ENCODE data around the gene LIG1.

The LIG1 gene

GRCh38 chr19:48113190-48113917 is 56.8 kb downstream of the LIG1 start:
- H3K9ac ChIP-seq (ENCODE audit: low read length in 5 of 5): no peak overlapping the region
- H3K9me3 ChIP-seq (ENCODE audit: control insufficient read depth in 5 of 5, low read length in 5 of 5): no peaks in the 10 kb centered on the region
- no peaks in the 10 kb centered on the region for H3K27me3 ChIP-seq (ENCODE audit: control insufficient read depth in 5 of 5, insufficient read depth in 4 of 5, low read length in 5 of 5)
- H3K36me3 ChIP-seq (ENCODE audit: control insufficient read depth in 5 of 5, insufficient read depth in 5 of 5, low read length in 5 of 5): peaks cover 0 to 7% (median 0%) of the 10 kb centered on the region in 5 donors
- H3K27ac ChIP-seq (ENCODE audit: low read depth, low read length): no peak overlapping the region
- H3K4me1 ChIP-seq (ENCODE audit: control insufficient read depth in 5 of 5, insufficient read depth in 5 of 5, low read length in 5 of 5): peaks cover 0 to 18% (median 11%) of the 10 kb centered on the region in 5 donors
- H3K4me3 ChIP-seq (ENCODE audit: low read depth in 1 of 5, low read length in 5 of 5): no peak overlapping the region

DNA sequence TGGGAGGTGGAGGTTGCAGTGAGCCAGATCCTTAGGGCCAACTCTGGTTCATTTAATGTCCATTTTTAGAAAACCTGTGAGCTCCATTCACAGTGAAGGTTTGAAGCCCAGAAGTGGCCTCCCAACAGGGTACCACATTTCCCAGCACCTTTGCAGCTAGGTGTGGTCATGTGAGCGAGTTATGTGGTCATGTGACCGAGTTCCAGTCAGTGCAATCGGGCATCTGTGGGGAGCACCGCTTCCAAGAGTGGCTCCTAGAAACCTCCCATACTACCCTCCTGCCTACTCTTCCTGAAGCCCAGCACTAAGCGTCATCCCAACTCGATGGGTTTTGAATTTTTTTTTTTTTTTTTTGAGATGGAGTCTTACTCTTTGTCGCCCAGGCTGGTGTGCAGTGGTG is 58.9 kb downstream of the LIG1 start:
- no peaks in the 10 kb centered on the region for H3K9me3 ChIP-seq (ENCODE audit: control insufficient read depth in 5 of 5, low read length in 5 of 5)
- peak overlapping the region; percentile 96 for H3K27ac ChIP-seq (ENCODE audit: low read depth, low read length)
- H3K4me1 ChIP-seq (ENCODE audit: control insufficient read depth in 5 of 5, insufficient read depth in 5 of 5, low read length in 5 of 5): peaks cover 3 to 21% (median 17%) of the 10 kb centered on the region in 5 donors
- H3K9ac ChIP-seq (ENCODE audit: low read length in 5 of 5): peak overlapping the region in 4 of 5 donors; percentile 45 to 86 (median 81)
- peak overlapping the region in 2 of 5 donors; percentile 78 to 84 for H3K4me3 ChIP-seq (ENCODE audit: low read depth in 1 of 5, low read length in 5 of 5)
- no peaks in the 10 kb centered on the region for H3K27me3 ChIP-seq (ENCODE audit: control insufficient read depth in 5 of 5, insufficient read depth in 4 of 5, low read length in 5 of 5)
- H3K36me3 ChIP-seq (ENCODE audit: control insufficient read depth in 5 of 5, insufficient read depth in 5 of 5, low read length in 5 of 5): peaks cover 0 to 7% (median 0%) of the 10 kb centered on the region in 5 donors

GRCh38 chr19:48110350-48110966 is 59.7 kb downstream of the LIG1 start, which contains the start of gene PLA2G4C:
Gene PLA2G4C, minus strand, starts transcription at chr19:48110817. Its CDS starts 4,288 bp downstream, at chr19:48106529.
- H3K4me1 ChIP-seq (ENCODE audit: control insufficient read depth in 5 of 5, insufficient read depth in 5 of 5, low read length in 5 of 5): peaks cover 3 to 21% (median 17%) of the 10 kb centered on the region in 5 donors
- H3K27me3 ChIP-seq (ENCODE audit: control insufficient read depth in 5 of 5, insufficient read depth in 4 of 5, low read length in 5 of 5): no peaks in the 10 kb centered on the region
- H3K9me3 ChIP-seq (ENCODE audit: control insufficient read depth in 5 of 5, low read length in 5 of 5): no peaks in the 10 kb centered on the region
- H3K9ac ChIP-seq (ENCODE audit: low read length in 5 of 5): peak within 1 kb of the TSS; percentile 81 to 87 (median 85)
- H3K27ac ChIP-seq (ENCODE audit: low read depth, low read length): peak within 1 kb of the TSS; percentile 96
- H3K4me3 ChIP-seq (ENCODE audit: low read depth in 1 of 5, low read length in 5 of 5): peak within 1 kb of the TSS; percentile 73 to 84 (median 79)
- H3K36me3 ChIP-seq (ENCODE audit: control insufficient read depth in 5 of 5, insufficient read depth in 5 of 5, low read length in 5 of 5): peaks cover 0 to 3% (median 0%) of the 10 kb centered on the region in 5 donors

DNA sequence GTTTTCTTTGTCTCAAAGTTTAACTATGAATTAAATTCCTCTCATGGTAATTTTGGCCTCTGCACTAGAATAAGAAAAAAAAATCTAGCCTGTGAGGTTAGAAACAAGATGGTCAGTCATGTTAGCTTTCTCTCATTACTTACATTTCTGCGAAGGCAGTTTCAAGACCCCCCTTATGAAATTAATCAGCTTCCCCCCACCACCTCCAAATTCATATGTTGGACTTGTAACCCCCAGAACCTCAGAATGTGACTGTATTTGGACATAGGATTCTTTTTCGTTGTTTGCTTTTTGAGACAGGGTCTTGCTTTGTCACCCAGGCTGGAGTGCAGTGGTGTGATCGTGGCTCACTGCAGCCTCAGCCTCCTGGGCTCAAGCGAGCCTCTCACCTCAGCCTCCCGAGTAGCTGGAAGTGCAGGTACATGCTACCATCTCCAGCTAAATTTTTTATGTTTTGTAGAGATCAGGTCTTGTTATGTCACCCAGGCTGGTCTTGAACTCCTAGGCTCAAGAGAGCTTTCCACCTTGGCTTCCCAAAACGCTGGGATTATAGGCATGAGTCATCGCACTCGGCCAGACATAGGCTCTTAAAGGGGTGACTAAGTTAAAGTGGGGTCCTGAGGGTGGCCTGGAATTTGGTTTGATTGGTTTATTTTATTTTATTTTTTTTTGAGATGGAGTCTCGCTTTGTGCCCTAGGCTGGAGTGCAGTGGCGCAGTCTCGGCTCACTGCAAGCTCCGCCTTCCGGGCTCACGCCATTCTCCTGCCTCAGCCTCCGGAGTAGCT is 61.0 kb downstream of the LIG1 start:
- no peak overlapping the region for H3K4me3 ChIP-seq (ENCODE audit: low read depth in 1 of 5, low read length in 5 of 5)
- peak overlapping the region in 1 of 5 donors; percentile 1 for H3K9ac ChIP-seq (ENCODE audit: low read length in 5 of 5)
- no peak overlapping the region for H3K27ac ChIP-seq (ENCODE audit: low read depth, low read length)
- no peaks in the 10 kb centered on the region for H3K27me3 ChIP-seq (ENCODE audit: control insufficient read depth in 5 of 5, insufficient read depth in 4 of 5, low read length in 5 of 5)
- H3K4me1 ChIP-seq (ENCODE audit: control insufficient read depth in 5 of 5, insufficient read depth in 5 of 5, low read length in 5 of 5): peaks cover 3 to 21% (median 17%) of the 10 kb centered on the region in 5 donors
- H3K36me3 ChIP-seq (ENCODE audit: control insufficient read depth in 5 of 5, insufficient read depth in 5 of 5, low read length in 5 of 5): peaks cover 0 to 6% (median 4%) of the 10 kb centered on the region in 5 donors
- no peaks in the 10 kb centered on the region for H3K9me3 ChIP-seq (ENCODE audit: control insufficient read depth in 5 of 5, low read length in 5 of 5)

- Histone ChIP-seq H3K9me3 (ENCODE audit: control insufficient read depth in 5 of 5, low read length in 5 of 5) (no peaks in the 10 kb centered on the region), H3K4me3 (ENCODE audit: low read depth in 1 of 5, low read length in 5 of 5) (no peak overlapping the region), H3K4me1 (ENCODE audit: control insufficient read depth in 5 of 5, insufficient read depth in 5 of 5, low read length in 5 of 5) (peaks cover 0 to 7% (median 5%) of the 10 kb centered on the region in 5 donors), H3K27ac (ENCODE audit: low read depth, low read length) (no peak overlapping the region), H3K9ac (ENCODE audit: low read length in 5 of 5) (no peak overlapping the region), H3K36me3 (ENCODE audit: control insufficient read depth in 5 of 5, insufficient read depth in 5 of 5, low read length in 5 of 5) (peaks cover 0 to 24% (median 16%) of the 10 kb centered on the region in 5 donors), H3K27me3 (ENCODE audit: control insufficient read depth in 5 of 5, insufficient read depth in 4 of 5, low read length in 5 of 5) (no peaks in the 10 kb centered on the region)
These were observed 66.2 kb downstream of the LIG1 start for GRCh38 chr19:48103922-48104321.

DNA sequence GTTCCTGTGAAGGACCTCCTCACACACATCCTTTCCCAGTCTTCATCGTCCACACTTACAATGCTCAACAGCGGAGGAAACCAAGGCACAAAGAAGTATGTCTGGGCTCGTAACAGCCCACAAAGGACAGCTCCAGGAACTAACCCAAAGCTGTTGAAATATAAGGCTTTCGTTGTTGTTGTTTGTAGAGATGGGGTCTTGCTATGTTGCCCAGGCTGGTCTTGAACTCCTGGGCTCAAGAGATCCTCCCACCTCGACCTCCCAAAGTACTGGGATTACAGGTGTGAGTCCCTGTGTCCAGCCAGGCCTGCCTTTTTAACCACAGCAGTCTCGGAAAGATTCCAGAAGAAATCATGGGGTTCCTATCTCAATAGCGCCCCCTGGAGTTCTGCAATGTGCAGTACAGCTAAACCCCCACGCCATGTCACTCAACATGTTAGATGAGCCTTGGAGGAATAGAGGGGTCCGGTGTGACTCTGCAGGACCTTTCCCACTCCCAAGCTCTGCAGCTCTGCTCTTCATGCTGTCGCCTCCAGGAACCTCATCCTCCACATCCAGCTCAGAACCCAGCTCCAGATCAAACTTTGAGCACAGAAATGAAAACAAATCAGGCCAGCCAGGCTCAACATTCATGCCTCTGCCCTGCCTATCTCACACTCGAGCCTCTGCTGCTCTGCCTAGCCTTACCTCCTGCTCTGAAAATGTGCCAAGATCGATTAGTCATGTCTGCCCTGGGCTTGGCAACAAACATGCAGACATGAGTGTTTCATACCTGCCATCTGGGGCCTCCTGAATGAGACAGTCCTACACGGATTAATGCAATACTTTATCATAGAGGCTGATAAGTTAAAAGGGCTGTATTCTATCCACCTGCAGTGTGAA is 67.0 kb downstream of the LIG1 start:
- peaks cover 0 to 7% (median 5%) of the 10 kb centered on the region in 5 donors for H3K4me1 ChIP-seq (ENCODE audit: control insufficient read depth in 5 of 5, insufficient read depth in 5 of 5, low read length in 5 of 5)
- H3K9ac ChIP-seq (ENCODE audit: low read length in 5 of 5): no peak overlapping the region
- H3K27ac ChIP-seq (ENCODE audit: low read depth, low read length): no peak overlapping the region
- H3K27me3 ChIP-seq (ENCODE audit: control insufficient read depth in 5 of 5, insufficient read depth in 4 of 5, low read length in 5 of 5): no peaks in the 10 kb centered on the region
- peaks cover 0 to 26% (median 16%) of the 10 kb centered on the region in 5 donors for H3K36me3 ChIP-seq (ENCODE audit: control insufficient read depth in 5 of 5, insufficient read depth in 5 of 5, low read length in 5 of 5)
- no peak overlapping the region for H3K4me3 ChIP-seq (ENCODE audit: low read depth in 1 of 5, low read length in 5 of 5)
- no peaks in the 10 kb centered on the region for H3K9me3 ChIP-seq (ENCODE audit: control insufficient read depth in 5 of 5, low read length in 5 of 5)

DNA sequence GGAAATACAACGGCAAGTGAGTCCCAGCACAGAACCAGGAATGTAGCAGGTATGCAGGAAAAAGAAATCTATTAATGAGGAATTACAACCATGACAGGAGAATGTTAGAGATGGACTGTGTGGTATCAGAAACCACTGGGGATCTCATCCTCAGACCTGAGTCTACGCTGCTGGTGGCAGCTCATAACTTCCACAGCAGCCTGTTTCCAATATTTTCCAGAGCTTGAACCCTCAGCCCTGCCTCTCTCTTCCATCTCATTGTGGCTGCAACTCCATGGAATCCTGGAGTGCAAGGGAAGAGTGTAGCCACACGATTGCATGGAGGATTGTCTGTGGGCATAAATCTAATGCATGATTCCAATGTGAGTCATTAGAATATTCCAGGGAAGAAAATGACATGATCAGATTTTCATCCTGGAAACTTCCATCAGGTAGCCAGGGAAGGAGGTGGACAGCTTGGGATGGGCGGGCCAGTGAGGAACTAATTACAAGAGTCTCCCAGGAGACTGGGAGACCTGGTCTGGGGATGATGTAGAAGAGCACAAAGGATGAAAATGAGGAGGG is 74.5 kb downstream of the LIG1 start:
- peaks cover 7 to 56% (median 34%) of the 10 kb centered on the region in 5 donors for H3K36me3 ChIP-seq (ENCODE audit: control insufficient read depth in 5 of 5, insufficient read depth in 5 of 5, low read length in 5 of 5)
- H3K4me1 ChIP-seq (ENCODE audit: control insufficient read depth in 5 of 5, insufficient read depth in 5 of 5, low read length in 5 of 5): no peaks in the 10 kb centered on the region
- no peak overlapping the region for H3K4me3 ChIP-seq (ENCODE audit: low read depth in 1 of 5, low read length in 5 of 5)
- no peak overlapping the region for H3K27ac ChIP-seq (ENCODE audit: low read depth, low read length)
- no peaks in the 10 kb centered on the region for H3K27me3 ChIP-seq (ENCODE audit: control insufficient read depth in 5 of 5, insufficient read depth in 4 of 5, low read length in 5 of 5)
- no peak overlapping the region for H3K9ac ChIP-seq (ENCODE audit: low read length in 5 of 5)
- H3K9me3 ChIP-seq (ENCODE audit: control insufficient read depth in 5 of 5, low read length in 5 of 5): peaks cover 0 to 13% (median 9%) of the 10 kb centered on the region in 5 donors

- peaks cover 7 to 55% (median 34%) of the 10 kb centered on the region in 5 donors for H3K36me3 ChIP-seq (ENCODE audit: control insufficient read depth in 5 of 5, insufficient read depth in 5 of 5, low read length in 5 of 5)
These were observed 75.3 kb downstream of the LIG1 start for GRCh38 chr19:48094855-48095203.

More at GRCh38 chr19:48094855-48095203, 75.3 kb downstream of the LIG1 start:
- Histone ChIP-seq H3K9me3 (ENCODE audit: control insufficient read depth in 5 of 5, low read length in 5 of 5) (peaks cover 0 to 17% (median 9%) of the 10 kb centered on the region in 5 donors), H3K4me3 (ENCODE audit: low read depth in 1 of 5, low read length in 5 of 5) (no peak overlapping the region), H3K27ac (ENCODE audit: low read depth, low read length) (no peak overlapping the region), H3K9ac (ENCODE audit: low read length in 5 of 5) (no peak overlapping the region), H3K4me1 (ENCODE audit: control insufficient read depth in 5 of 5, insufficient read depth in 5 of 5, low read length in 5 of 5) (peaks cover 0 to 7% (median 6%) of the 10 kb centered on the region in 5 donors), H3K27me3 (ENCODE audit: control insufficient read depth in 5 of 5, insufficient read depth in 4 of 5, low read length in 5 of 5) (no peaks in the 10 kb centered on the region)
